ENCODE measurements around the gene MUC21.

DNA sequence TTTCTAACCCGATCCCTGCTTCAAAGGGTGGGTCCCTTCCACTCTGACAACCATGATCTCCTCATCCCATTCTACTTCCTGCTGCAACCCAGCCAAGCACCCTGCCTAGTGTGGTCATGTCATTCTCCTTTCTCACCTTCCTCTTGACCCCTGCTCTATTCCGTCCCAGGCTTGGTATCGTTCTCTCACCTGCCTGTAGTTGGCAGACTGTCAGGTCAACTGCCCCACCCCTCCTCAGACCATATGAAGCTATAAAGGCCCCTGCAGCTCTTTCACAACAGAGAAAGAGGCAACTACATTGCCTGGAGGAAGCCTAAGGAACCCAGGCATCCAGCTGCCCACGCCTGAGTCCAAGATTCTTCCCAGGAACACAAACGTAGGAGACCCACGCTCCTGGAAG, at the start of gene MUC21:
- TF ChIP-seq POLR2A (IDR thresholded peaks at IDR 0.05; ENCODE audit: low read length), result no peak
- no peak for TF ChIP-seq GATA1 (IDR thresholded peaks at IDR 0.05; ENCODE audit: low read depth, low read length)

Measured in erythroblast (primary cell).